Measurements from ENCODE around the gene NCBP3. TPM values are rescaled to one million over a fixed set of nuclear protein-coding genes. Genes with fewer than 3 reads are reported as not detected.

NCBP3 gene
- total and polyA plus RNA-seq, 9 donors, result 15.7 to 43.2 (median 37.6) TPM

- no peak for TF ChIP-seq CTCF (IDR thresholded peaks at IDR 0.05)
- H3K36me3 ChIP-seq, result no peaks in the 10 kb centered on the region
- WGBS, 3 donors, result 92 to 94% (median 93%) methylated on average over 14 of the region's 14 CpGs
- no peaks in the 10 kb centered on the region for H3K27me3 ChIP-seq
- intact Hi-C loops (cut with DNase I), result no loop called here
- no peaks in the 10 kb centered on the region for H3K4me1 ChIP-seq (ENCODE audit: insufficient read depth)
- H3K9me3 ChIP-seq, result no peaks in the 10 kb centered on the region
- no peak for DNase-seq
- no peak overlapping the region for H3K4me3 ChIP-seq
- no peak overlapping the region for H3K27ac ChIP-seq
These were observed 82.9 kb downstream of the NCBP3 start for GRCh38 chr17:3762922-3763776.

GRCh38 chr17:3761918-3762380 is 84.1 kb downstream of the NCBP3 start:
- Histone ChIP-seq H3K9me3 (no peaks in the 10 kb centered on the region), H3K27me3 (no peaks in the 10 kb centered on the region), H3K27ac (no peak overlapping the region), H3K36me3 (no peaks in the 10 kb centered on the region), H3K4me3 (no peak overlapping the region), H3K4me1 (ENCODE audit: insufficient read depth) (no peaks in the 10 kb centered on the region)
- no peak for DNase-seq
- 76 to 86% (median 77%) methylated on average over 15 to 16 of the region's 16 CpGs for WGBS, 3 donors
- intact Hi-C loops (cut with DNase I), result no loop called here
- TF ChIP-seq EP300 (IDR thresholded peaks at IDR 0.05), result no peak
- no peak for TF ChIP-seq CTCF (IDR thresholded peaks at IDR 0.05)
- TF ChIP-seq POLR2A (IDR thresholded peaks at IDR 0.05), result no peak

- intact Hi-C loops (cut with DNase I), result no loop called here
- 80 to 84% (median 84%) methylated on average over 23 of the region's 23 CpGs for WGBS, 3 donors
- TF ChIP-seq EP300 (IDR thresholded peaks at IDR 0.05) (no peak), POLR2A (IDR thresholded peaks at IDR 0.05) (no peak), CTCF (IDR thresholded peaks at IDR 0.05) (no peak)
- no peaks in the 10 kb centered on the region for H3K36me3 ChIP-seq
- no peak overlapping the region for H3K27ac ChIP-seq
- no peaks in the 10 kb centered on the region for H3K4me1 ChIP-seq (ENCODE audit: insufficient read depth)
- H3K27me3 ChIP-seq, result no peaks in the 10 kb centered on the region
- no peaks in the 10 kb centered on the region for H3K9me3 ChIP-seq
- DNase-seq, result no peak
- no peak overlapping the region for H3K4me3 ChIP-seq
These were observed 84.8 kb downstream of the NCBP3 start for GRCh38 chr17:3761036-3761917.

- DNase-seq, result no peak
- H3K9me3 ChIP-seq, result no peaks in the 10 kb centered on the region
- H3K27ac ChIP-seq, result no peak overlapping the region
- H3K4me3 ChIP-seq, result no peak overlapping the region
- intact Hi-C loops (cut with DNase I), result no loop called here
- no peaks in the 10 kb centered on the region for H3K27me3 ChIP-seq
- H3K4me1 ChIP-seq (ENCODE audit: insufficient read depth), result no peaks in the 10 kb centered on the region
- 80 to 83% (median 81%) methylated on average over 6 of the region's 6 CpGs for WGBS, 3 donors
- no peaks in the 10 kb centered on the region for H3K36me3 ChIP-seq
- TF ChIP-seq EP300 (IDR thresholded peaks at IDR 0.05), result no peak
These were observed 86.3 kb downstream of the NCBP3 start for GRCh38 chr17:3759597-3760216.

All from ovary (tissue), 9 donors.